HAP-1 (cell line): ENCODE measurements around the gene SMG1.

Source experiments
- DNase-seq, 2 experiments: peaks; one replicate each; pipeline ENCODE4 v3.0.0-alpha.2; 2016 to 2020; ENCODE audit warnings: low spot score in 2 of 2
- H3K27me3 ChIP-seq: fragments of 250-450 bp; sonication (Bioruptor Pico); 2 replicates; pipeline ENCODE4 v1.5.1; 2020; ENCODE audit warnings: low read depth, mild to moderate bottlenecking, moderate library complexity
- H3K36me3 ChIP-seq: fragments of 250-450 bp; sonication (Bioruptor Pico); replicated peaks from 2 replicates; pipeline ENCODE4 v1.5.1; 2020; ENCODE audit warnings: mild to moderate bottlenecking
- H3K4me1 ChIP-seq: fragments of 250-450 bp; sonication (Bioruptor Pico); 2 replicates; pipeline ENCODE4 v1.5.1; 2020; ENCODE audit warnings: mild to moderate bottlenecking
- H3K4me3 ChIP-seq: fragments of 250-450 bp; sonication (Bioruptor Pico); 2 replicates; pipeline ENCODE4 v1.5.1; 2020; ENCODE audit warnings: mild to moderate bottlenecking, moderate library complexity
- H3K9me3 ChIP-seq: fragments of 250-450 bp; sonication (Bioruptor Pico); 2 replicates; pipeline ENCODE4 v1.5.1; 2020; ENCODE audit warnings: mild to moderate bottlenecking, moderate library complexity
- in situ Hi-C: fragments of 300-500 bp; cut with MboI; formaldehyde crosslinking; loops from 3 replicates; pipeline ENCODE4 v1.14.3; 2020; ENCODE audit warnings: low sequenced_read_pairs, inconsistent platforms, mixed read lengths

Gene SMG1

DNA sequence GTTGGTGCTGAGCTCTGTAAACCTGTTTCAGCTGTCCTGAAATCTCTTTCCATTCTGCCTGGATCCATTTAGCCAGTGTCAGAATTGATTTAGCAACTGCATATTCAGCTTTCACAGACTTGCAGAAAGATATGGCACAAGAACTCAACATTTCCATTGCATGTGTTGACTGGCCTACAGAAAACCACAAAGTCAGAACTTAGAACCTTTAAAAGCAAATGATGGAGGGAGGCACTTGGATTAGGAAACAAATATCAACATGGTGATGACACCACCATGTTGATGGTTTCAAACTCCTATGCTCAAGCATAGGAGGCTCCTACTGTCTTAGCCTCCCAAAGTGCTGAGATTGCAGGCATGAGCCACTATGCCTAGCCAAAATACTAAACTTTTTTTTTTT is 72.5 kb downstream of the SMG1 start:
- Histone ChIP-seq H3K27me3 (no peaks in the 10 kb centered on the region), H3K4me1 (no peaks in the 10 kb centered on the region), H3K36me3 (peaks cover 63% of the 10 kb centered on the region), H3K4me3 (no peak overlapping the region), H3K9me3 (no peaks in the 10 kb centered on the region)
- DNase-seq: no peak
- in situ Hi-C loops: no loop called here

DNA sequence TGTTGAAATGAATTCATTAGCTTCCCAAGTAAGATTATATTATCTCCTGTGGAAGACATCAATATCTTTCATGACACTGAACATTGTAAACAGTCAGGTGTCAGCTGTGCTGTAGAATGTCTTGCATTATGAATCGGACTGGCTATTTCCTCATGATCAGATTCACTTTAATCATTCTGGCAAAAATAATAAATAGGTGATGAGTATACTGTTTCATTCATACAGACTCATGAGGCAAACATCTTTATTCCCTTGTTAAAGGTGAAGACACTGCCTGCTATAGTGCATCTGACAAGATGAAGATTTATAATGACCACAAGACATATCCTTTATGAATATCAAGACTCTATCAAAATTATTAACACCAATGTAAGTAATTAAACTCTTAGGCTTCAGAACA is 73.6 kb downstream of the SMG1 start:
- no peaks in the 10 kb centered on the region for H3K4me1 ChIP-seq
- H3K4me3 ChIP-seq: no peak overlapping the region
- peaks cover 68% of the 10 kb centered on the region for H3K36me3 ChIP-seq
- no peak for DNase-seq
- H3K9me3 ChIP-seq: no peaks in the 10 kb centered on the region
- in situ Hi-C loops: no loop called here
- no peaks in the 10 kb centered on the region for H3K27me3 ChIP-seq

DNA sequence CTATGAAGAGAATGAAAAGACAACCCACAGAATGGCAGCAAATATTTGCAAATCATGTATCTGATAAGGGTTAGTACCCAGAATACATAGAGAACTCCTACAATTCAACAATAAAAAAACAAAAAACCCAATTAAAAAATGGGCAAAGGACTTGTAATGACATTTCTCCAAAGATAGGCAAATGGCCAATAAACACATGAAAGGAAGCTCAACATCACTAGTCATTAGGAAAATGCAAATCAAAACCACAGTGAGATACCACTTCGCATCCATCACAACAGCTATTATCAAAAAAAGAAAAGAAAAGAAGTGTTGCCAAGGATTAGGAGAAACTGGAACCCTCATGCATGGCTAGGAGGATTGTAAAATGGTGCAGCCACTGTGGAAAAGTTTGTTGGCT is 79.8 kb downstream of the SMG1 start:
- H3K4me3 ChIP-seq: no peak overlapping the region
- H3K9me3 ChIP-seq: no peaks in the 10 kb centered on the region
- H3K27me3 ChIP-seq: no peaks in the 10 kb centered on the region
- DNase-seq: peak in 1 of 2 experiments; percentile 23
- peaks cover 86% of the 10 kb centered on the region for H3K36me3 ChIP-seq
- in situ Hi-C loops: no loop called here
- H3K4me1 ChIP-seq: peaks cover 9% of the 10 kb centered on the region

- in situ Hi-C loops: no loop called here
These were observed 83.6 kb downstream of the SMG1 start for GRCh38 chr16:18842565-18842964.

GRCh38 chr16:18841833-18842525 is 84.2 kb downstream of the SMG1 start:
- no peak for DNase-seq
- no peaks in the 10 kb centered on the region for H3K27me3 ChIP-seq
- in situ Hi-C loops: no loop called here
- H3K36me3 ChIP-seq: peaks cover 80% of the 10 kb centered on the region
- no peak overlapping the region for H3K4me3 ChIP-seq
- H3K9me3 ChIP-seq: no peaks in the 10 kb centered on the region
- H3K4me1 ChIP-seq: peaks cover 9% of the 10 kb centered on the region

More at GRCh38 chr16:18842565-18842964, 83.6 kb downstream of the SMG1 start:
- Histone ChIP-seq H3K4me3 (no peak overlapping the region), H3K4me1 (peaks cover 9% of the 10 kb centered on the region), H3K36me3 (peaks cover 80% of the 10 kb centered on the region), H3K9me3 (no peaks in the 10 kb centered on the region), H3K27me3 (no peaks in the 10 kb centered on the region)
- no peak for DNase-seq

DNA sequence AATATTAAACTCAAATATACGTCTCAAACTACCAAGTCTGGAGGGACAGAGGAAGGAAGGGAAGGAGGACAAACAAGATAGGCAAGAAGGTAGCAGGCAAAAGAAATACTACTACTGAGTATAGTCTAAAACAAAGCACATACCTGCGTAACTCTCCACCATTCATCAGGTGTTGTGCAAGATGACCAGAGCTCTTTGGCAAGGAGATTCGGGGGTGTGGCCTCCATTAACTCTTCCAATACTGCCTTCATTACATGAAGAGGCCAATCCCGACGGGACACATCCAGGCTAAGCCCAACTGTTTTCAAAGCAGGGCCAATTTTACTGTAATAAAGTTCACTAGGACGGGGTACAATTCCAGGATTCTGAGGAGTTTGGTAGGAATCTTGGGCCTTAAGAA is 86.7 kb downstream of the SMG1 start:
- H3K36me3 ChIP-seq: peaks cover 80% of the 10 kb centered on the region
- in situ Hi-C loops: no loop called here
- no peak for DNase-seq

GRCh38 chr16:18836702-18837101 is 89.5 kb downstream of the SMG1 start:
- H3K9me3 ChIP-seq: no peaks in the 10 kb centered on the region
- H3K36me3 ChIP-seq: peaks cover 76% of the 10 kb centered on the region
- H3K4me3 ChIP-seq: no peak overlapping the region
- in situ Hi-C loops: no loop called here
- DNase-seq: no peak
- no peaks in the 10 kb centered on the region for H3K27me3 ChIP-seq
- peaks cover 9% of the 10 kb centered on the region for H3K4me1 ChIP-seq

More for the DNA sequence above, 86.7 kb downstream of the SMG1 start:
- no peaks in the 10 kb centered on the region for H3K27me3 ChIP-seq
- no peak overlapping the region for H3K4me3 ChIP-seq
- H3K4me1 ChIP-seq: 0 out of 2 replicates have a peak, but pooled peaks cover 3% of the 10 kb centered on the region
- H3K9me3 ChIP-seq: no peaks in the 10 kb centered on the region

GRCh38 chr16:18834864-18835263 is 91.3 kb downstream of the SMG1 start:
- Histone ChIP-seq H3K4me1 (peaks cover 8% of the 10 kb centered on the region), H3K9me3 (no peaks in the 10 kb centered on the region), H3K36me3 (peaks cover 81% of the 10 kb centered on the region), H3K27me3 (no peaks in the 10 kb centered on the region), H3K4me3 (no peak overlapping the region)
- in situ Hi-C loops: no loop called here
- no peak for DNase-seq

DNA sequence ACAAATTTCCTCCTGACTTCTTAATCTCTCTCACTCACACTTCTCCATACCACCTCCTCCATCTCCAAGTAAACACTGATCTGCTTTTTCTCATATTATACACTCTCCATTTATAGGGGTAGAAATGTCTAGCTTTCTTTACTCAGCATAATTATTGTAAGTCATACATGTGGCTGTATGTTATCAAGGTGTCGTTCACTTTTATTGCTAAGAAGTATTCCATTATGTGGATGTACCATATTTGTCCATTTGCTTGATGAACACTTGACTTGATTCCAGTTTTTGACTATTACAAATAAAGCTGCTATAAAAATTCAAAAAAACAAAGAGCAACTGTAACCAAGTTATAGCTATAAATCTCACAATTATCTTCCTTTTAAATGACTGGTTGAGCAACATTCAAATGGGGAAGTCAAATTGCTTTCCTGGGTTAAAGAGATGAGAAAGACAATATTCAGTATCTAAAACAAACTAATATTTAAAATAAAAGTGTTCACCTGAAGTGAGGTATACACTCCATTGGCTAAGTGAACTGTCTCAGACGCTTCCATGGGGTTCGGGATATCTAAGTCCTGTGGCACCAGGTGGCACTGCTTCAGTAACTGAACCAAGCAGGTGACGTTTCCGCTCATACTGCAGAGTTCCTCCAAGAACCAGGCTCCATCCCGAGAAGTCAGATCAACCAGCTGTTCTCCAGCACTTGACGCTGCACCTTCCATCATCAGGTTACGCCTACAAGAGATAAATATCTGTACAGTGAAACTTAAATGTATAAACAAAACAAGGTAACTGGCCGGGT is 92.3 kb downstream of the SMG1 start:
- Histone ChIP-seq H3K27me3 (no peaks in the 10 kb centered on the region), H3K36me3 (peaks cover 81% of the 10 kb centered on the region), H3K9me3 (no peaks in the 10 kb centered on the region), H3K4me3 (no peak overlapping the region), H3K4me1 (peaks cover 8% of the 10 kb centered on the region)
- in situ Hi-C loops: no loop called here
- no peak for DNase-seq

- no peak for DNase-seq
- H3K4me3 ChIP-seq: no peak overlapping the region
- H3K27me3 ChIP-seq: no peaks in the 10 kb centered on the region
- peaks cover 80% of the 10 kb centered on the region for H3K36me3 ChIP-seq
- no peaks in the 10 kb centered on the region for H3K9me3 ChIP-seq
- in situ Hi-C loops: no loop called here
- peaks cover 8% of the 10 kb centered on the region for H3K4me1 ChIP-seq
These were observed 93.6 kb downstream of the SMG1 start for GRCh38 chr16:18832613-18833012.

- Histone ChIP-seq H3K36me3 (peaks cover 77% of the 10 kb centered on the region), H3K9me3 (no peaks in the 10 kb centered on the region), H3K27me3 (no peaks in the 10 kb centered on the region), H3K4me3 (no peak overlapping the region), H3K4me1 (peaks cover 8% of the 10 kb centered on the region)
- peak; percentile 59 to 95 for DNase-seq
- in situ Hi-C loops: no loop called here
These were observed 94.2 kb downstream of the SMG1 start for GRCh38 chr16:18832006-18832405.

DNA sequence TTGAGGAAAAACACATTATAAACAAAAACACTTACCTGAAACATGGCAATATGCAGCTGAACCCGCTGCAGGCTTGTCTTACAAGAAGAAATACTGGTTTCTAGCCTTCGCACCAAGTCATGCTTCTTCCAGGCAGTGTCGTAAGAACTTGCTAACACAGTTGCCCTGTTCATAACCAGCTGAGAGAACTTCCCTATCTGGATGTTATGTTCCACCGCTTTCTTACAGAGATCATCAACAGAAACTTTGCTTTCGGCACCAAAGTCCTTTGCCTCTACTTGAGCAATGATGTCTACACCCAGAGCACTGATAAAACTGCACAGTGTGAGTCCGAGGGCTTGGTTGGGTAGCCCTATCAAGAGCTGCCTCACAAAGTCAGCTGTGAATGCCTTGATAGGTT is 97.0 kb downstream of the SMG1 start:
- Histone ChIP-seq H3K4me1 (peaks cover 8% of the 10 kb centered on the region), H3K4me3 (no peak overlapping the region), H3K9me3 (no peaks in the 10 kb centered on the region), H3K36me3 (peaks cover 52% of the 10 kb centered on the region), H3K27me3 (no peaks in the 10 kb centered on the region)
- no peak for DNase-seq
- in situ Hi-C loops: no loop called here

GRCh38 chr16:18827890-18828289 is 98.3 kb downstream of the SMG1 start:
- H3K4me1 ChIP-seq: peaks cover 8% of the 10 kb centered on the region
- no peaks in the 10 kb centered on the region for H3K9me3 ChIP-seq
- DNase-seq: no peak
- H3K27me3 ChIP-seq: no peaks in the 10 kb centered on the region
- H3K36me3 ChIP-seq: peaks cover 47% of the 10 kb centered on the region
- no peak overlapping the region for H3K4me3 ChIP-seq
- in situ Hi-C loops: no loop called here

- in situ Hi-C loops: loop anchor here (25.0 kb wide), 1 partner anchor 696 kb away; the partner anchor contains the start of genes CCP110 and GDE1
- Histone ChIP-seq H3K36me3 (peaks cover 70% of the 10 kb centered on the region), H3K27me3 (no peaks in the 10 kb centered on the region), H3K4me3 (no peak overlapping the region), H3K9me3 (no peaks in the 10 kb centered on the region), H3K4me1 (no peaks in the 10 kb centered on the region)
- DNase-seq: no peak
These were observed 109.9 kb downstream of the SMG1 start for GRCh38 chr16:18816286-18816685.
